Spinal cord (tissue), 10 donors: Measurements from ENCODE around the gene KBTBD12. TPM values are rescaled to one million over a fixed set of nuclear protein-coding genes. Genes with fewer than 3 reads are reported as not detected.

Experiments used
- DNase-seq, 6 donors: peaks; one replicate each; pipeline versions ENCODE4 v3.0.0 to v3.0.0-alpha.2; 2013 to 2015; ENCODE audit warnings: low spot score in 6 of 6, low read depth in 4 of 6
- H3K27ac ChIP-seq: one replicate; pipeline ENCODE4 v1.5.1; 2013; ENCODE audit warnings: low read depth, low read length, control low read depth
- H3K27me3 ChIP-seq: one replicate; pipeline ENCODE4 v1.6.1; 2013; ENCODE audit warnings: low read length; ENCODE audit not compliant: control insufficient read depth, insufficient read depth
- H3K36me3 ChIP-seq: one replicate; pipeline ENCODE4 v1.6.1; 2013; ENCODE audit warnings: low read length; ENCODE audit not compliant: control insufficient read depth, insufficient read depth
- H3K4me1 ChIP-seq: one replicate; pipeline ENCODE4 v1.6.1; 2013; ENCODE audit warnings: low read length; ENCODE audit not compliant: control insufficient read depth, insufficient read depth
- H3K4me3 ChIP-seq: one replicate; pipeline ENCODE4 v1.5.1; 2013; ENCODE audit warnings: low read depth, low read length, control low read depth
- H3K9me3 ChIP-seq: one replicate; pipeline ENCODE4 v1.6.1; 2013; ENCODE audit warnings: low read length; ENCODE audit not compliant: control insufficient read depth, insufficient read depth
- WGBS: methylation state at CpG from one replicate; pipeline ENCODE4 v1.1.5; 2013; ENCODE audit warnings: missing lambda C conversion rate; ENCODE audit not compliant: insufficient coverage; 5-methylcytosine and 5-hydroxymethylcytosine counted together
- polyA plus RNA-seq, 2 donors: library from polyadenylated mRNA; unstranded; fragments of 120-200 nt; gene quantifications; one replicate each; pipeline ENCODE4 v1.2.1, GENCODE V29; 2013; ENCODE audit not compliant: insufficient read length in 2 of 2
- total RNA-seq, 2 donors: library from RNA; depleted of rRNA in 1 of 2; stranded (reverse); fragments of 120-200 nt in 1 of 2; fragments of >200 nt in 1 of 2; gene quantifications; one replicate each; pipeline versions ENCODE4 v1.2.3 to v1.2.4, GENCODE V29; 2013 to 2014
- donor health status: healthy.

KBTBD12 gene
- total and polyA plus RNA-seq, 4 donors: 0.94 to 1.8 (median 1.2) TPM

DNA sequence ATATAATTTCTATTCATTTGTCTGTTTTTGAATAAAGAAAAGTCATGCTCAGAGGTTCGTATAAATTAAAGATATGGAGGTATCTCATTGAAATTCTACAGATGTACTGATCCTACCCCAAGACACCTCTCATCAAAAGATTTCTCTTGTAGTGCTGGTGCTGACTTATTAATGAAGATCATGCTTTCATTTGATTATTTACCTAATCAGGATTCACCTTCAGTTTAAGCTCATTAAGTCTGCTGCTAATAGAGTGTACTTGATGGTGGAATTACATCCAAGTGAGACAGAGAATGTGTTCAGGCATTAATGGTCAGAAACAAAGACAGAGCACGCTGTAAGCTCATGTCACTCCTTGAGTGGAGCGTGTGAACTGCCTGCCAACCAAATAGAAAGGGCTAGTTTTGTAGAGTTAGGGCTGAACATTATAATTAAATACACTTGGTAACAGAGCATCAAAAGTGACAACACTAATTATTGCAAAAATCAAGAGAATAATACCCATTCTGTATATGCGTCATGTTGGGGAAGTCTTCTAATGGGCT, 45.5 kb downstream of the KBTBD12 start:
- H3K4me1 ChIP-seq: peaks cover 12% of the 10 kb centered on the region
- peak in 2 of 6 donors; percentile 60 to 76 for DNase-seq
- no peaks in the 10 kb centered on the region for H3K27me3 ChIP-seq
- H3K9me3 ChIP-seq: no peaks in the 10 kb centered on the region
- no peaks in the 10 kb centered on the region for H3K36me3 ChIP-seq
- H3K27ac ChIP-seq: peak overlapping the region; percentile 10
- H3K4me3 ChIP-seq: no peak overlapping the region
- 29% methylated on average over 1 of the region's 4 CpGs for WGBS

DNA sequence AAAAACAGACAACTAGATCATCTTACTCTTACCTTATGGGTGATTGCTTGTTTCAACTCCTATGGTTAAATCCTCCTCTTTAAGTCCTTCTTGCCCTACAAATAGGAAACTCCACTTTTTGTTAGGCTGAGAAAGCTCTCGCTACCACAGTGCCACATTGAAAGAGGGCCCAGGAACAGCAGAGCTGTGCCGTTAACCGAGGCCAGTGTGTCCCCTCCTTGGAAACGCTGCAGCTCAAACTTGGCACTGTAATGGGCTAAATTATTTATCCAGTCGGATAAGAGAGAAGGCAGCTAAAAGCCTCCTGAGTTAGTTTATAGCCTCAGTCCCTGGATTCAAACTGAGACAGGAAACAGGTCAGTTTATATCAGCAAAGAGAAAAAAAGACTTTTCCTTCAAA, 46.1 kb downstream of the KBTBD12 start:
- peak in 2 of 6 donors; percentile 58 to 61 for DNase-seq
- H3K27me3 ChIP-seq: no peaks in the 10 kb centered on the region
- H3K4me1 ChIP-seq: peaks cover 12% of the 10 kb centered on the region
- H3K27ac ChIP-seq: peak overlapping the region; percentile 10
- WGBS: 36% methylated on average over 4 of the region's 5 CpGs
- H3K4me3 ChIP-seq: no peak overlapping the region
- no peaks in the 10 kb centered on the region for H3K36me3 ChIP-seq
- no peaks in the 10 kb centered on the region for H3K9me3 ChIP-seq

DNA sequence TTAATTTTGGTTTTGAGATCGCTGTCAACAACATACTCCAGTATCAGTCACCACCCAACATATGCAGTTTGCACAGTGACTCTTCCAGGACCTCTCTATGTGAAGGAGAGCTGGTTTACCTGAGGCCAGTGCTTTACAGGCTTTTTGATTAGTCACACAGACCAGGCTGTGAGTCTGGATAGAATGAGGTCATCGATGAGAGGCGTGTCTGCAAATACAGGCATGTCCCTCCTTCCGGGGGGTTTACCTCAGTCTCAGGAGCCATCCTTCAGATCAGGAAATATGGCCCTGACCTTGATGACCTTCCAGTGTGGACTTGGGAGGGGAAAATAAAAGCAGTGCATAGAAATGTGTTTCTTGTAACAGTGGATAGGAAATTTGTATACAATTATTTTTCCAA, 46.9 kb downstream of the KBTBD12 start:
- 91% methylated on average over 3 of the region's 4 CpGs for WGBS
- DNase-seq: no peak
- no peak overlapping the region for H3K27ac ChIP-seq
- H3K4me1 ChIP-seq: peaks cover 12% of the 10 kb centered on the region
- H3K4me3 ChIP-seq: no peak overlapping the region
- no peaks in the 10 kb centered on the region for H3K36me3 ChIP-seq
- no peaks in the 10 kb centered on the region for H3K27me3 ChIP-seq
- no peaks in the 10 kb centered on the region for H3K9me3 ChIP-seq

DNA sequence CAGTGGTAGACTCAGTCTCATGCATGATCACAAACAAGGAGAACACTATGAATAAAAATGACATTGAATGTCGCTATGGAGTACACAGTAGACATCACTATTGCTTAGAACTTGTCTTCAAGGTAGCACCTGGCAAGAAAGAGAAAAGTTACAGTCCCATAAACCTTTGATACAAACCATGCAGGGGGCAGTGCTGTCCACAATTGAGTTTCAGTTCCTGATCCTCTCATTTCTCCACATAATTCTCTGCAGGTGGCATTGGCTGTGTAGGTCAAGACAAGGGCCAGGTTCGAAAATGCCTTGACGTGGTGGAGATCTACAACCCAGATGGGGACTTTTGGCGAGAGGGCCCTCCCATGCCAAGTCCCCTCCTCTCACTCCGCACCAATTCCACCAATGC, 47.9 kb downstream of the KBTBD12 start:
- H3K4me1 ChIP-seq: peaks cover 12% of the 10 kb centered on the region
- no peaks in the 10 kb centered on the region for H3K27me3 ChIP-seq
- H3K27ac ChIP-seq: no peak overlapping the region
- no peaks in the 10 kb centered on the region for H3K9me3 ChIP-seq
- H3K4me3 ChIP-seq: no peak overlapping the region
- DNase-seq: no peak
- 92% methylated on average over 2 of the region's 5 CpGs for WGBS
- no peaks in the 10 kb centered on the region for H3K36me3 ChIP-seq

DNA sequence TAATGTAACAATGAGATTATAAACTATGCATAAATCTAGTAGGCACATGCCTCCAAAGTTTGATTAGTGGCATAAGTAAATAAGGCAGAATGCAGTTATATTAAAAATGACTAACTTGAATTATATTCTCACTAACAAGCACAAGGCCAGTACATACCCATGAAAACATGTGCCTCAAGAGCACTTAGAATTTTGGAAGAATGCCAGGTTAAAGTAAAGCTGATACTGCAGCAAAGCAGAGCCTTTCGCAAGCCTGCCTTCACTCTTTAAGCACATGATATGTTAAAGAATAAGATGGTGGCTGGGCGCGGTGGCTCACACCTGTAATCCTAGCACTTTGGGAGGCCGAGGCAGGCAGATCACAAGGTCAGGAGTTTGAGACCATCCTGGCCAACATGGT, 49.0 kb downstream of the KBTBD12 start:
- Histone ChIP-seq H3K9me3 (no peaks in the 10 kb centered on the region), H3K4me1 (peaks cover 12% of the 10 kb centered on the region), H3K4me3 (no peak overlapping the region), H3K27ac (no peak overlapping the region), H3K27me3 (no peaks in the 10 kb centered on the region), H3K36me3 (no peaks in the 10 kb centered on the region)
- DNase-seq: peak in 1 of 6 donors; percentile 73
- WGBS: no CpG with 5 or more reads among the region's 4 CpGs

DNA sequence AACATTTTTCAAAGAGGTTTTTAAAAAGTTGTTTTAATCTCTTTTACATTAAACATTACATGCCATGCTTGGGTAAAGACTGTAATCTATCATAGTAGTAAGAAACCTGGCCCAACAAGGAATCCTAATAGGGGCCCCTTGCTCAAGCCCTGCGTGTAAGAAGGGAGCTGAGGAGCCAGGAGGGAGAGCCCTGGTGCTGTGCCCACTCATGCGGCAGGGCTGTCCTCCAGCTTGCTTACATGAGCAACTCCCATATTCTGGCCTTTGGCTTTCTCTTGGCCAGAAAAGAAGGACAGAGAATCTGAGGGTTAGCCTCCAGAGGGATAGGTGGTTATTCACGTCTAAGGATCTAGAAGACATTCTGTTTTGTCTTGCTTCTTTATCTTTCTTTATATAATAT, 49.8 kb downstream of the KBTBD12 start:
- Histone ChIP-seq H3K4me3 (no peak overlapping the region), H3K27me3 (no peaks in the 10 kb centered on the region), H3K36me3 (no peaks in the 10 kb centered on the region), H3K27ac (no peak overlapping the region), H3K9me3 (no peaks in the 10 kb centered on the region), H3K4me1 (peaks cover 12% of the 10 kb centered on the region)
- no peak for DNase-seq
- WGBS: 78% methylated on average over 2 of the region's 3 CpGs

DNA sequence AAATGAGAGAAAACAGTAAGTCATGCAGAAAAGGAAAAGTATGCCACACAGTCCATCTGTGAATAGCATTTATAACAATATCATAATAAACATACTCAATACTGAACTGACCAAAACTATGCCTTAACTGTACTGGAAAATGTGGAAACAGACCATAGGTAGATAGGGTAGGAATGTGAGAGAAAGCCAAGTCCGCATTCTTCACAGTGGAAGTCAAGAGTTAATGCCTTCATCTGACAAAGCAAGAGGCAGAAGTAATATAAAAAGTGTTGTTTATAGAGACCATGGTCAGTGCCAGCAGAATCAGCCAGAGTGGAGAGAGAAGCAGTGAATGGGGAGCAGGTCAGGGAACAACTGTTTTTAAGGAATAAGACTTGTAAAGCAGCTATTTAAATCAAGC, 52.3 kb downstream of the KBTBD12 start:
- Histone ChIP-seq H3K9me3 (no peaks in the 10 kb centered on the region), H3K4me3 (no peak overlapping the region), H3K27ac (no peak overlapping the region), H3K4me1 (no peaks in the 10 kb centered on the region), H3K27me3 (no peaks in the 10 kb centered on the region), H3K36me3 (no peaks in the 10 kb centered on the region)
- DNase-seq: no peak
- WGBS: 82% methylated on average over 1 of the region's 1 CpG

DNA sequence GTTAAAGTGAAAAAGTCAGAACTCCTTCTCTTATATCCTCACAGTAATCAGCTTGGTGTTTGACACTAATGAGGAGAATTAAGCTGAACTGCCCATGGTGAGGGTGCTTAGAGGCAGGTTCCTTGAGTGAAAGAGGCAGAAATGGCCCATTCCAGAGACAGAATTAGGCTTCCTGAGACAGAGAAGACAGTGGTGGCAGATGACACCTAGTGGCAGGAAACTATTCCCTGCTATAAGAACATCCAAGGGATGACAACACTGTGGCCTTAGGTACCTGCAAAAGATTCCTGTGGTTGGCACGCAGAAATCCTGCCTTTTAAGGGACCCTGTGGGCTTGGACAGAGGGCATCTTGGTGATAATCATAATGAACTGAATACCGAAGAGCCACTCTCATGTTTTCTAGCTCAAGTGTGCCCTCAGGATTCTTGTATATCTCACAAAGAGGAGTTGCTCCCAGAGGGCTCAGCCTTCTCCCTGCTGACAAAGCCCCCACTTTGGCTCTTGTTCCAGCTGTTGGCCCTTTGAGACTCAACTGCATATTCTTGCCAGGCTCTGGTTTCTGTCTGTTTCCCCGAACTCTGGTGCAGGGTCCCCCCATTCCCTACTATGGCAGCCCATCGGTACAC, 56.0 kb downstream of the KBTBD12 start:
- Histone ChIP-seq H3K9me3 (no peaks in the 10 kb centered on the region), H3K27ac (no peak overlapping the region), H3K4me3 (no peak overlapping the region), H3K36me3 (no peaks in the 10 kb centered on the region), H3K4me1 (no peaks in the 10 kb centered on the region), H3K27me3 (no peaks in the 10 kb centered on the region)
- DNase-seq: peak; percentile 49 to 95 (median 60)
- WGBS: 65% methylated on average over 4 of the region's 4 CpGs

DNA sequence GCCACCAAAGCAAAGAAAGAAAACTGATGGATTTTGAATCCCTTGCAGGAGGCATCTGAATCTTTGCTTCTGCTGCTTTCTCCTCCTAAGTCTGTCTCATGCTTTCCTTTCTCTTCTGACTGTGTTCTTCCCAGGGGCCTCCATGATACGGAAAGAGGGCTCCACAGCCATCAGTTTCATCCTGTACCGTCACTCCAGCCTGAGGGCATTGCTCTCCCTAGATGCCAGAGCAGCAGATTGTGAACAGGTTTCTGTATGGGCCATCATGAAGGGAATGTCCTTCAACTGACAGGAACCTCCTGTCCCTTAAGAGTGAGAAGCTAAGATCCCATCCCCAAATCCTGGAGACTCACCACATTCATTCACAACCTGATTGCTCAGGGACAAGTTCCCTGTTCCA, 59.2 kb downstream of the KBTBD12 start:
- Histone ChIP-seq H3K36me3 (no peaks in the 10 kb centered on the region), H3K9me3 (no peaks in the 10 kb centered on the region), H3K27ac (no peak overlapping the region), H3K27me3 (no peaks in the 10 kb centered on the region), H3K4me3 (no peak overlapping the region), H3K4me1 (no peaks in the 10 kb centered on the region)
- 88% methylated on average over 2 of the region's 2 CpGs for WGBS
- no peak for DNase-seq
